HCT116 (cell line): Measurements from ENCODE around the gene NPFFR1. TPM values are rescaled to one million over a fixed set of nuclear protein-coding genes. Genes with fewer than 3 reads are reported as not detected.

ENCODE experiments used
- ATAC-seq: fragments of 200-7000 bp; cut with Tn5 transposase; 2 replicates; pipeline ENCODE4 v1.9.1; 2020; ENCODE audit warnings: mild to moderate bottlenecking, moderate library complexity
- BruUV-seq: library from RNA; stranded (reverse); fragments of 400-500 nt; replicated peaks from 2 replicates; lab custom pipeline; 2021; lab: Mats Ljungman, UMichigan
- CTCF ChIA-PET: fragments of 300-600 bp; sonication (Branson Sonifier 250); formaldehyde crosslinking; loops from one replicate; lab custom pipeline; 2021; ENCODE audit warnings: antibody characterized with exemption; lab: Charles Lee
- POLR2A ChIA-PET: fragments of 300-600, 350-600 bp; sonication (Branson Sonifier 250); formaldehyde crosslinking; loops from one replicate; lab custom pipeline; 2021; ENCODE audit warnings: antibody characterized with exemption; lab: Charles Lee
- RAD21 ChIA-PET, 2 experiments: fragments of 300-600 bp; sonication (Branson Sonifier 250); formaldehyde crosslinking; loops; one replicate each; lab custom pipeline; 2023; ENCODE audit warnings: low total read pairs in 2 of 2; ENCODE audit not compliant: uncharacterized antibody in 2 of 2, unreplicated experiment in 2 of 2, low non-redundant PET in 1 of 2; lab: Charles Lee
- DNase-seq: peaks from one replicate; pipeline ENCODE4 v3.0.0-alpha.2; 2010; ENCODE audit warnings: low read depth, low spot score
- H2AFZ ChIP-seq: fragments of 200-600 bp; shearing (Covaris generic), sonication (generic); 2 replicates; pipeline ENCODE4 v1.6.1; 2017; ENCODE audit warnings: low read depth, mixed run types, mixed read lengths, antibody characterized with exemption, low read length; ENCODE audit not compliant: poor library complexity, severe bottlenecking
- H3K27ac ChIP-seq: 2 replicates; pipeline ENCODE4 v1.5.1; 2012; ENCODE audit warnings: low read depth, low read length
- H3K27me3 ChIP-seq: fragments of 200-600 bp; sonication (generic); 2 replicates; pipeline ENCODE4 v1.6.1; 2016; ENCODE audit warnings: mixed run types, low read length, mixed read lengths; ENCODE audit not compliant: insufficient read depth
- H3K36me3 ChIP-seq, 2 experiments: fragments of 200-500 bp in 1 of 2; fragments of 200-600 bp in 1 of 2; sonication (Bioruptor generic) in 1 of 2; sonication (generic) in 1 of 2; 2 replicates each; pipeline versions ENCODE4 v1.5.1 to v1.6.1; 2014 to 2016; ENCODE audit warnings: low read length in 2 of 2, inconsistent platforms in 1 of 2, mixed read lengths in 1 of 2, mixed run types in 1 of 2; ENCODE audit not compliant: insufficient read depth in 2 of 2, control insufficient read depth in 1 of 2
- H3K4me1 ChIP-seq, 2 experiments: fragments of 200-600 bp in 1 of 2; sonication (generic) in 1 of 2; 2 replicates each; pipeline versions ENCODE4 v1.5.1 to v1.6.1; 2012 to 2017; ENCODE audit warnings: low read length in 2 of 2, inconsistent platforms in 1 of 2, mild to moderate bottlenecking in 1 of 2, mixed read lengths in 1 of 2, mixed run types in 1 of 2, moderate library complexity in 1 of 2; ENCODE audit not compliant: insufficient read depth in 2 of 2, control insufficient read depth in 1 of 2
- H3K4me2 ChIP-seq: fragments of 200-600 bp; sonication (generic); 2 replicates; pipeline ENCODE4 v1.6.1; 2017; ENCODE audit warnings: mixed run types, low read length, mixed read lengths
- H3K4me3 ChIP-seq, 2 experiments: fragments of 200-600 bp in 1 of 2; sonication (generic) in 1 of 2; replicated peaks in 1 of 2; 2 replicates each; pipeline ENCODE4 v1.5.1; 2011 to 2016; ENCODE audit warnings: low read length in 2 of 2, control low read depth in 1 of 2, low read depth in 1 of 2, mild to moderate bottlenecking in 1 of 2, mixed read lengths in 1 of 2, mixed run types in 1 of 2
- H3K79me2 ChIP-seq: fragments of 200-600 bp; sonication (generic); 2 replicates; pipeline ENCODE4 v1.6.1; 2017; ENCODE audit warnings: mild to moderate bottlenecking, mixed run types, low read length, moderate library complexity, mixed read lengths; ENCODE audit not compliant: insufficient read depth
- H3K9ac ChIP-seq: fragments of 200-600 bp; sonication (generic); 2 replicates; pipeline ENCODE4 v1.6.1; 2016; ENCODE audit warnings: low read length, mixed read lengths
- H3K9me2 ChIP-seq: fragments of 200-600 bp; sonication (generic), shearing (Covaris generic); 2 replicates; pipeline ENCODE4 v1.6.1; 2017; ENCODE audit warnings: mixed run types, mild to moderate bottlenecking, moderate library complexity; ENCODE audit not compliant: insufficient read depth
- H3K9me3 ChIP-seq, 2 experiments: fragments of 200-500 bp in 1 of 2; fragments of 200-600 bp in 1 of 2; sonication (Bioruptor generic) in 1 of 2; sonication (generic) in 1 of 2; 2 replicates each; pipeline ENCODE4 v1.6.1; 2014 to 2017; ENCODE audit warnings: low read length in 2 of 2, mixed read lengths in 2 of 2, inconsistent platforms in 1 of 2, low read depth in 1 of 2, mild to moderate bottlenecking in 1 of 2, mixed run types in 1 of 2, moderate library complexity in 1 of 2; ENCODE audit not compliant: control insufficient read depth in 1 of 2, insufficient read depth in 1 of 2
- H4K20me1 ChIP-seq: fragments of 200-600 bp; sonication (generic), shearing (Covaris generic); 2 replicates; pipeline ENCODE4 v1.6.1; 2017; ENCODE audit warnings: mixed run types, mild to moderate bottlenecking, moderate library complexity; ENCODE audit not compliant: insufficient read depth
- ATF3 ChIP-seq: IDR thresholded peaks from 2 replicates; pipeline ENCODE4 v1.6.1; 2012
- CBX3 ChIP-seq: IDR thresholded peaks from 2 replicates; pipeline ENCODE4 v1.6.1; 2012; ENCODE audit warnings: low read depth
- CEBPB ChIP-seq: IDR thresholded peaks from 2 replicates; pipeline ENCODE4 v1.6.1; 2012; ENCODE audit warnings: low read depth
- ELF1 ChIP-seq: IDR thresholded peaks from 2 replicates; pipeline ENCODE4 v1.6.1; 2012; ENCODE audit warnings: low read depth, borderline replicate concordance
- EZH2phosphoT487 ChIP-seq: fragments of 200-600 bp; IDR thresholded peaks from 2 replicates; pipeline ENCODE4 v1.6.1; 2018; ENCODE audit warnings: antibody characterized with exemption, borderline replicate concordance
- FOSL1 ChIP-seq: IDR thresholded peaks from 2 replicates; pipeline ENCODE4 v1.6.1; 2012; ENCODE audit warnings: low read depth
- JUND ChIP-seq: IDR thresholded peaks from 2 replicates; pipeline ENCODE4 v1.6.1; 2012
- MAX ChIP-seq: IDR thresholded peaks from 2 replicates; pipeline ENCODE4 v1.6.1; 2012
- POLR2A ChIP-seq: IDR thresholded peaks from 2 replicates; pipeline ENCODE4 v1.7.0; 2011; ENCODE audit warnings: borderline replicate concordance; ENCODE audit not compliant: insufficient read depth, insufficient read length; ENCODE audit errors: extremely low read depth
- POLR2AphosphoS5 ChIP-seq: IDR thresholded peaks from 2 replicates; pipeline ENCODE4 v1.6.1; 2011; ENCODE audit warnings: mild to moderate bottlenecking, low read depth, low read length, moderate library complexity
- RAD21 ChIP-seq: IDR thresholded peaks from 2 replicates; pipeline ENCODE4 v1.6.1; 2012; ENCODE audit warnings: low read depth, mild to moderate bottlenecking
- REST ChIP-seq: IDR thresholded peaks from 2 replicates; pipeline ENCODE4 v1.6.1; 2012; ENCODE audit warnings: low read depth
- SIN3A ChIP-seq: IDR thresholded peaks from 2 replicates; pipeline ENCODE4 v1.6.1; 2012; ENCODE audit warnings: low read depth
- SP1 ChIP-seq: IDR thresholded peaks from 2 replicates; pipeline ENCODE4 v1.6.1; 2012; ENCODE audit warnings: low read depth
- SRF ChIP-seq: IDR thresholded peaks from 2 replicates; pipeline ENCODE4 v1.6.1; 2012; ENCODE audit warnings: low read depth
- YY1 ChIP-seq: IDR thresholded peaks from 2 replicates; pipeline ENCODE4 v1.6.1; 2011; ENCODE audit warnings: low read length, low read depth, moderate library complexity, mild to moderate bottlenecking; ENCODE audit not compliant: insufficient replicate concordance; ENCODE audit errors: extremely low read depth
- ZBTB33 ChIP-seq: IDR thresholded peaks from 2 replicates; pipeline ENCODE4 v1.6.1; 2011; ENCODE audit warnings: mild to moderate bottlenecking, low read length, moderate library complexity; ENCODE audit not compliant: insufficient replicate concordance; ENCODE audit errors: extremely low read depth
- ZFX ChIP-seq: fragments of 450-650 bp; IDR thresholded peaks from 2 replicates; pipeline ENCODE4 v1.6.1; 2017
- ZNF274 ChIP-seq: fragments of 200-500 bp; sonication (Bioruptor generic); IDR thresholded peaks from 2 replicates; pipeline ENCODE4 v1.6.1; 2014; ENCODE audit warnings: mild to moderate bottlenecking, low read depth, low read length, inconsistent platforms
- intact Hi-C: fragments of 100-400 bp; cut with micrococcal nuclease; formaldehyde crosslinking; loops from 2 replicates; pipeline ENCODE4 v1.10.0; 2022
- total RNA-seq: library from RNA; stranded (reverse); gene quantifications from one replicate; pipeline ENCODE4 v1.2.1, GENCODE V29; 2021; ENCODE audit not compliant: unreplicated experiment

The NPFFR1 gene
- total RNA-seq, 1 experiment from 2014 or later = 0.02 TPM

- H3K27me3 ChIP-seq = no peaks in the 10 kb centered on the region
- no peak overlapping the region for H3K4me3 ChIP-seq
- CTCF ChIA-PET = no interaction called here
- H4K20me1 ChIP-seq = no peaks in the 10 kb centered on the region; the same call in 1 of the 2 replicates
- no peak overlapping the region for H3K4me2 ChIP-seq
- no TSS peak for BruUV-seq
- TF ChIP-seq MAX (no peak), ZFX (no peak), ATF3 (no peak), FOSL1 (no peak), YY1 (no peak), ZNF274 (no peak), SIN3A (no peak), RAD21 (no peak), JUND (no peak), CBX3 (no peak), CEBPB (no peak), ELF1 (no peak), POLR2AphosphoS5 (no peak), POLR2A (no peak), EZH2phosphoT487 (no peak), ZBTB33 (no peak), SP1 (no peak), REST (no peak), SRF (no peak)
- no peak for DNase-seq
- intact Hi-C loops = no loop called here
- RAD21 ChIA-PET = no interaction called here
- peaks cover 36% of the 10 kb centered on the region for H3K79me2 ChIP-seq
- POLR2A ChIA-PET = no interaction called here
- ATAC-seq = no peak
- no peak overlapping the region for H2AFZ ChIP-seq
- no peaks in the 10 kb centered on the region for H3K4me1 ChIP-seq
- H3K9me2 ChIP-seq = no peaks in the 10 kb centered on the region
- H3K9me3 ChIP-seq = no peaks in the 10 kb centered on the region
- no peak overlapping the region for H3K27ac ChIP-seq
- peaks cover 38 to 57% of the 10 kb centered on the region in 2 experiments for H3K36me3 ChIP-seq
- no peak overlapping the region for H3K9ac ChIP-seq
Measured at GRCh38 chr10:70212879-70213278, 70.9 kb downstream of the NPFFR1 start.
